HG03354 (cell line): ENCODE data around the gene ANKRD37.
A peak's percentile ranks its signal among the peaks of the same experiment; 100 is the strongest.
"Not testable (repeated sequence)": the region's sequence is repeated elsewhere in the genome, so short reads cannot be mapped to it uniquely, and the experiment has no call there.

Source experiments
- ATAC-seq: cut with Tn5 transposase; IDR thresholded peaks from one replicate; pipeline ENCODE4 v1.9.1; 2021; ENCODE audit warnings: mild to moderate bottlenecking; ENCODE audit not compliant: unreplicated experiment, poor library complexity, severe bottlenecking

The ANKRD37 gene

DNA sequence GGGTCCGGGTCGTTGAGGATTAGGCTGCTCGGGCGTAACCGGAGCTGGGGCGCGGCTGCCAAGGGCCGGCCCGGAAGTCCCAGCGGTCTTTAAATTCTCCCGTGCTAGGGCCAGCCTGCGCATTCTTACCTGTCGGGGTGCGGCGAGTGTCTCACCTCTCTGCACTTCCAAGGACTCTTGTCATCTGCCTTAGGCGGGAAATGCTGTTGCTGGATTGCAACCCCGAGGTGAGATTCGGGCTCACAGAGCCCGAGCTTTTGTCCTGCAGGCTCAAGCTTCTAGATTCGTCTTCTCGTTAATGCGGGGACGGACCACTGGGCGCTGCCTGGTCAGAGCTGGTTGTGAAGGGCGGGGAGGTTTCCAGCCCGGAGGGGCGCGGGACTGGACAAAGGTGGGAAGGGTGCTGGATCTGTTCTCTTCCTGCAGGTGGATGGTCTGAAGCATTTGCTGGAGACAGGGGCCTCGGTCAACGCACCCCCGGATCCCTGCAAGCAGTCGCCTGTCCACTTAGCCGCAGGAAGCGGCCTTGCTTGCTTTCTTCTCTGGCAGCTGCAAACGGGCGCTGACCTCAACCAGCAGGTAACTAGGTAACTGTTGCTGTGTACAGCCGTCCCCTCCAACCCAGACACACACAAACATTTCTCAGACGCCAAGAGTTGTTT is at the start of gene ANKRD37:
Gene ANKRD37 (plus strand): TSS at position 118 of the 662 bp plus-strand sequence. CDS start 83 bp downstream, at position 201.
- peak; percentile 0 for ATAC-seq

DNA sequence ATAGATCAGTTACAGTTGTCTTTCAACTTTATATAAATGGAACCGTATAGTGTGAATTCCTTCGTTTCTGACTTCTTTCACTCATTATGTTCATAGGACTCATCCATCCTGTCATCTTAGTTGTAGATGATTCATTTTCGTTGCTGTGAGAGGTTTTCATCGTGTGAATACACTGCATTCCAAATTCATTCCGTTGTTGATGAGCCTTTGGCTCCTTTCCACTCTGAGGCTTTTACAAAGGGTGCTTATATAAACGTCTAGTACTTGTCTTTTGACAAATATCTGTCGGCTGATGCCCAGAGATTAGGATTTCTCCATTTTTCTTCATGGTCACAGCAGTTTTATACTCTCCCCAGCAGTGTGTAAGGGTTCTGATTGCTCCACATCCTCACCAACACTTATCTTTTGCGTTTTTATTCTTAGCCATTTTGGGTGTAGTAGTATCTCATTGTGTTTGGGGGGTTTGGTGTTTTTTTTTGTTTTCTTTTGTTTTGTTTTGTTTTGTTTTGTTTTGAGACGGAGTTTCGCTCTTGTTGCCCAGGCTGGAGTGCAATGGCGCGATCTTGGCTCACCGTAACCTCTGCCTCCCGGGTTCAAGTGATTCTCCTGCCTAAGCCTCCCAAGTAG is 49.6 kb upstream of the ANKRD37 start:
- no peak for ATAC-seq

GRCh38 chr4:185351691-185352090 is 45.0 kb upstream of the ANKRD37 start:
- ATAC-seq: no peak

DNA sequence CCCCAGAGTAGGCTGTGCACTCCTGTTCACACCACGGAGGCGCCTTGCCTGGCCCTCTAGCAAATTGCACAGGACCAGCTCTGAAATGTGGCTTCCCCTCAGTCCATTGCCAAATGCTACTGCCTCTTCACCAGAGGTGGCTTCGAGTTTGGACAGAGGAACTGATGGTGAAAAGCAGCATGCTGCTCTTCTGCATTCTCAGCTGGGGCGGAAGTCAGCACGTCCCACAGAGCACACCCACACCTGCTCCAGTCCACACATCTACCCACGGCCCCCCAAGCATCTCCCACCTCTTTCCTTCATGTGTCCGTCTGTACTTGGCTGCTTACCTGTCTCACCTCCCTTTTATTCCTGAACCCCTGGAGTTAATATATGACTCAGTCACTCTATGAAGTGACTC is 44.4 kb upstream of the ANKRD37 start:
- no peak for ATAC-seq

DNA sequence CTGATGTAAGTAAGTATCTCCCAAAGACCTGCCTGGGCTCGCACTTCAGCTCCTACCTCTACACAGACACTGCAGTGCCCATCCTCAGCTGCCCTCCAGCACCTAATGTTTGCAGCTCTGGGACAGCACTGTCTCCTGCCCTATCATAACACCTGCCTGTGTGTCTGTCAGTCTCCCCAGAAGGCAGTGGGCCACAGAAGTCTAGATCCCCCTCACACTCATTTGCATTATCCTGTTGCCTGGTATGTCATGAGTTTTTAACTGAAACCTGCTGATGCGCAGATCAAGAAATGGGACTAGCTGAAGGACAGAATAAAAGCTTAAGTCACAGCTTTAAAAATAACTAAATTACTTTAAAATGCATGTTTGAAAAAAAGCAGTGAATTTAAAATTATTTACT is 43.9 kb upstream of the ANKRD37 start:
- no peak for ATAC-seq

DNA sequence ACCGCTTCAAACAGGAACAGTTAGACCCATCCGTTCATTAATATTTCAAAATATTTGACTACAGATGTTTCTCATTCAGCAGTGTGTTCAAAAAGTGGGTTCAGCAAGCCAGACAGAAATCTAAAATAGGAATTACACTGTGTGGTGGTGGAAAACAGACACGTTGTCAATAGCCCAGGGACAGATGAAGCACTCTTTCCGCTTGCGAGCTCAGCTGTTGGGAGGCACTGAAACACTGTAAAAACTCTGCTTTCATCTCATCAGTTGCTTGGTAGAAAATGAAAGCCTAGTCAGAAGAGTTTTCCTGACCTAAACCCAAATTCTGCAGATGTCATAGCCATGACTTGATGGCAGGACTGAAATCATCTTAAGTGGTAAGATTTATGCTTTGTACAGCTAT is 39.4 kb upstream of the ANKRD37 start:
- no peak for ATAC-seq

DNA sequence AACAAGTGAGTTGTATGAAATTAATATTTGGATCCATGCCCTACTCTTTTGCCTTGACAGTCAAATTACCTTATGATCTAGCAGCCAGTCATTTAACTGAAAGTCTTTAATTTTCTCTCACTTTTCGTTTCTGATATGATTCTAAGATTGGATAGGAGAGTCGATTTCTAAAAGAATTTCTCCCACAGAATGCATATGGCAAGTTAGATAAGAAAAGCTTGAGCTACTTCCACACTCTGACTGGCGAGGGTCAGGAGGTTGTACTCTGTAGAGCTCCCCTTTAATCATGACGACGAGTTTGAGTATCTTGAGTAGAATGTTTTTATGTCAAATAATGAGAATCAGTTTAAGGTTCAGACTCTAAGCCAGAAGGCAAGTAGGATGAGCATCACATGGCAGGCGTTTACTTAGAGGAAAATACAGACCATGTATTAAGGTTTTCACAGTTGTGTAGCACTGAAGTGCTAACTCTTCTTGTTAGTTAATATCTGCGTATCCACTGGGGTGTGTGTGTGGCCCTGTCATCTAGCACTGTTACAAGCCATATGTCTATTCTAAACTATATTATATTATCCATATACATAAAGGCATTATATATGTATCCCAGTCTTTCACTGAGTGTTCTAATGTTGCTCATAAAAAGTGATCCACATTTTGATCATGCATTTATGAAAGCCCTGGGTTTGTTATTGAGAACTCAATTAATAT is 38.8 kb upstream of the ANKRD37 start:
- ATAC-seq: no peak

- ATAC-seq: no peak
These were observed 38.1 kb upstream of the ANKRD37 start for GRCh38 chr4:185358514-185358913.

DNA sequence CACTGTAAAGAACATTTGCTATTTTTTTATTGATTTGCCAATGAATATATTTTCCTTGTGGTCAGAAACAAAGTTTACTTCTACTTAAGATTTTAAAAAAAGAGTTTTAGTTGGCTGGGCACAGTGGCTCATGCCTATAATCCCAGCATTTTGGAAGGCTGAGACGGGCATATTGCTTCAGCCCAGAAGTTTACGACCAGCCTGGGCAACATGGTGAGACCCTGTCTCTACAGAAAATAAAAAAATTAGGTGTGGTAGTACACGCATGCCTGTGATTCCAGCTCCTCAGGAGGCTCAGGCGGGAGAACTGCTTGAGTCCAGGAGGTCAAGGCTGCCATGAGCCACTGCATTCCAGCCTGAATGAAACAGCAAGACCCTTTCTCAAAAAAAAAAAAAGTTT is 37.7 kb upstream of the ANKRD37 start:
- no peak for ATAC-seq

DNA sequence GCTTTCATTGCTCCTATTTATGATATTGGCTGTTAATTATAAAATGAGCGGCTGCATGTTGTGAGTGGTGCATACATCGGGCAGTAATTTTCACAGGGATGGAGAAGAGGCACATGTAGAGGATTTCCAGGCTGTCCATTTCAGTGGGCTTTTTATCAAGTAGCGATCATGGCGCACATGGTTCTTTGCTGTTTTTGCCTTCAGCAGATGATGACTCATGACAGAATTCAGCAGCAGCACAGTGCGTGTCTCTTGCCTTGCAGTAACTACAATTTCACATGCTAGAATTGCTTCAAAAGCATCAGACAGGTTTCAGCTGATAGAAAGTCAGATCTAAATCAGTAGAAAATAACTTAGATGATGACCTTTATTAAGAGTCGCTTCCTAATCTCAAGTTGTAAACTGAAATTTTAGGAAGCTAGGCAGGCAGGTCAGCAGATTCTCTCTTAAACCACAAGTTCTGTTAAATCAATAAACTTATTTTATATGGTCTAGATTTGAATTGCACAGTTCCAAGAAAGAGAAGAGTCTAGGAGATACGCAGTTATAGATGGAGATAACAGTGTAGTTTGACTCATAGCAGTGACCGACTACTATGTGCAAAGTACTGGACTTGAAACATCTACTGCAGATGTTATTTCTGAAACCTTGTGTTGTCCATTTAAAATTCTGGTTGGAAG is 36.7 kb upstream of the ANKRD37 start:
- ATAC-seq: no peak

DNA sequence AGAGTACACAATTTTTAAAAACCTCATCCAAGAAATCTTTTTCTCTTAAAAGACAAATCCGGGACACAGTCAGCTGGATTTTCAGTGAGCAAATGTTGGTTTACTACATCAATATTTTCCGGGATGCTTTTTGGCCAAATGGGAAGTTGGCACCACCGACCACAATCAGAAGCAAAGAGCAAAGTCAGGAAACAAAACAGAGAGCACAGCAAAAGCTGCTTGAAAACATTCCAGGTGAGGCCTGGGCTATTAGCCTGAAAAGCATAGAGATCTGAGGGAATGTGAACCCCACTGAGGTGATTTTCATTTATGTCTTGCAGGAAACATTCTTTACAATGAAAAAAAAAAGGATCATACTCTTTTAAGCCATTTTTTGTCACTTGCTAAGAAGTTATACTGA is 34.8 kb upstream of the ANKRD37 start:
- ATAC-seq: no peak

GRCh38 chr4:185362570-185362969 is 34.1 kb upstream of the ANKRD37 start:
- ATAC-seq: not testable (repeated sequence)

DNA sequence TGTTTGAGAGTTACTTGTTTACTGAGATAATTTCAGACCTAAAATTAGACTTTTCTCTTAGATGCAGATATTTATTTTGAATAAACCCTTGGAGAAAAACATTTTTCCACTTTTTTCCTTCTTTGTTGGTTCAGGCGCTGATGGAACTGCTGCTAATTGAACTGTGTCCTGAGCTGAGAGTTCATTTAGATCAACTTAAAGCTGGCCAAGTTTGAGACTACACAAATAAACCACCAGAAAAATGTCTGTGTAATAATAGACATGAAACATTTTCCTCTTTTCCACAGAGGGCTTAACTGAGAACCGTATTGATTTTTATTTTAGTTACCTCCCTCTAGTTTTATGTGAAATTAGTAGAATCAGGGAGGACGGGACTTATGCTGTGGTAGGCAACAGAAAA is 33.4 kb upstream of the ANKRD37 start:
- no peak for ATAC-seq

- ATAC-seq: no peak
These were observed 31.8 kb upstream of the ANKRD37 start for GRCh38 chr4:185364886-185365285.

- no peak for ATAC-seq
These were observed 26.9 kb upstream of the ANKRD37 start for GRCh38 chr4:185369731-185370130.

DNA sequence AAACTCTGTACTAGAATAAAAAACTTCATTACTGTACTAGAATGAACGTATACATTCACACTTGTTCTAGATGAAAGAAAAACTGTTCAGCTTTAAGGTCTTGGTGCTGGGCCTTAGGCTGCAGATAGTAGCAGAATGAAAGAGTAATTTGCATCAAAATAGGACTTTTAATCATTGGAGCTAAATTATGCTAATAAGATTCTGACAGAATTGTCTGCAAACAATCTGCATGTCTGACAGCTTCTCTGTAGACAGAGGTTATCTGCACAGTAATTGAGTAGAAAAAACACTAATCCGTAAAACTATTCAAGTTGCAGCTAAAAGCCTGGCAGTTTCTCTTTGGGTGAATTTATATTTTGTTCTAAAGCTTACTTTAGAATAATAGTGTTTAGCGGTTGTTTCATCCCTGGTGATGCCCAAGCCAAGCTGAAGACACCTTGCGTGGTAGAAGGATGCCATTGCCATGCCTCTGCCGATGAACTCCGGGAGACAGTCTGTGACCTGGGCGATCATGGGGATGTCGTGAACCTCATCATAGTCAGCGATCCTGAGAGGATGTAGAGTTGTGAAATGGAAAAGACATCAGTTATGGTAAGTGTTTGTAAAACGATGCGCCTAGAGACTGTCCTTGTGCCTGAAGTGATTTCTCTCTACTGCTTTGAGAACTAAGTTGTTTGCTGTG is 26.2 kb upstream of the ANKRD37 start:
- no peak for ATAC-seq

DNA sequence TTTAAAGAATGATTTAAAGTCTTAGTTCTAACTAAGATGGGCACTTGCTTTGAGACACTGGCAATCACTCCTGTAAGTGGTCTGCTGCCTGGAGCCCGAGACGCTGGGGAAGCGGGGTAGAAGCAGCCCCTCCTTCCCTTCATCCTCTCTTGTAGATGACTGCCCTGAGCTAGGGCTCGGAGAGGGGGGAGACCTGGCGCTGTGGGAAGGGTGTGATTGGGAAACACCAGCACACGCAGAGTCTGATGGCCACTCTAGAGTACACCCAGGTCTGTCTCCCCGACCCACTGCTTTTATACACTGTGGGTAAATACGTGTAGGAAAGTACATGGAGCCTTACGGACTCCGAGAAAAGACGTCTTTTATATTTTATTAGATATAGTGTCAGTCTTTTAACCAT is 24.9 kb upstream of the ANKRD37 start:
- ATAC-seq: no peak

GRCh38 chr4:185374027-185374426 is 22.6 kb upstream of the ANKRD37 start:
- no peak for ATAC-seq

GRCh38 chr4:185374573-185374972 is 22.1 kb upstream of the ANKRD37 start:
- ATAC-seq: no peak

- ATAC-seq: no peak
These were observed 18.4 kb upstream of the ANKRD37 start for GRCh38 chr4:185378264-185378663.
